Measurements from ENCODE around the gene CDCP2. TPM values are rescaled to one million over a fixed set of nuclear protein-coding genes. Genes with fewer than 3 reads are reported as not detected.
A peak's percentile ranks its signal among the peaks of the same experiment; 100 is the strongest.
"Not testable (repeated sequence)": the region's sequence is repeated elsewhere in the genome, so short reads cannot be mapped to it uniquely, and the experiment has no call there.

CDCP2 gene
- total RNA-seq, 1 experiment from 2014 or later: not detected

GRCh38 chr1:54111624-54112023 is 41.2 kb downstream of the CDCP2 start:
- DNase-seq (ENCODE audit: low read depth in 1 of 2, low spot score in 2 of 2): no peak
- H3K4me3 ChIP-seq: no peak overlapping the region
- no peaks in the 10 kb centered on the region for H3K9me3 ChIP-seq (replicated peaks)
- no peaks in the 10 kb centered on the region for H3K27me3 ChIP-seq (replicated peaks)
- H3K36me3 ChIP-seq: no peaks in the 10 kb centered on the region
- no peak overlapping the region for H3K27ac ChIP-seq
- 0 out of 2 replicates have a peak, but pooled peaks cover 5% of the 10 kb centered on the region for H3K4me1 ChIP-seq (replicated peaks)

- Histone ChIP-seq H3K4me3 (no peak overlapping the region), H3K4me1 (replicated peaks) (0 out of 2 replicates have a peak, but pooled peaks cover 5% of the 10 kb centered on the region), H3K36me3 (no peaks in the 10 kb centered on the region)
These were observed 41.8 kb downstream of the CDCP2 start for GRCh38 chr1:54110996-54111395.

GRCh38 chr1:54109129-54110090 is 43.4 kb downstream of the CDCP2 start:
- no peaks in the 10 kb centered on the region for H3K36me3 ChIP-seq
- H3K27me3 ChIP-seq (replicated peaks): no peaks in the 10 kb centered on the region
- no peak overlapping the region for H3K27ac ChIP-seq
- DNase-seq (ENCODE audit: low read depth in 1 of 2, low spot score in 2 of 2): no peak
- H3K9me3 ChIP-seq (replicated peaks): no peaks in the 10 kb centered on the region
- 0 out of 2 replicates have a peak, but pooled peaks cover 8% of the 10 kb centered on the region for H3K4me1 ChIP-seq (replicated peaks)
- no peak overlapping the region for H3K4me3 ChIP-seq

More at GRCh38 chr1:54110996-54111395, 41.8 kb downstream of the CDCP2 start:
- DNase-seq (ENCODE audit: low read depth in 1 of 2, low spot score in 2 of 2): no peak
- Histone ChIP-seq H3K9me3 (replicated peaks) (no peaks in the 10 kb centered on the region), H3K27ac (no peak overlapping the region), H3K27me3 (replicated peaks) (no peaks in the 10 kb centered on the region)

- Histone ChIP-seq H3K4me3 (no peak overlapping the region), H3K27ac (no peak overlapping the region)
These were observed 44.6 kb downstream of the CDCP2 start for GRCh38 chr1:54108156-54108555.

GRCh38 chr1:54107131-54107530 is 45.7 kb downstream of the CDCP2 start:
- Histone ChIP-seq H3K4me3 (no peak overlapping the region), H3K9me3 (replicated peaks) (no peaks in the 10 kb centered on the region), H3K36me3 (no peaks in the 10 kb centered on the region), H3K27me3 (replicated peaks) (no peaks in the 10 kb centered on the region), H3K27ac (no peak overlapping the region), H3K4me1 (replicated peaks) (0 out of 2 replicates have a peak, but pooled peaks cover 8% of the 10 kb centered on the region)
- peak in 1 of 2 experiments; percentile 41 for DNase-seq (ENCODE audit: low read depth in 1 of 2, low spot score in 2 of 2)

More at GRCh38 chr1:54108156-54108555, 44.6 kb downstream of the CDCP2 start:
- H3K36me3 ChIP-seq: no peaks in the 10 kb centered on the region
- DNase-seq (ENCODE audit: low read depth in 1 of 2, low spot score in 2 of 2): no peak
- no peaks in the 10 kb centered on the region for H3K27me3 ChIP-seq (replicated peaks)
- no peaks in the 10 kb centered on the region for H3K9me3 ChIP-seq (replicated peaks)
- H3K4me1 ChIP-seq (replicated peaks): 0 out of 2 replicates have a peak, but pooled peaks cover 8% of the 10 kb centered on the region

GRCh38 chr1:54105736-54106269 is 47.0 kb downstream of the CDCP2 start:
- peak in 1 of 2 experiments; percentile 7 for DNase-seq (ENCODE audit: low read depth in 1 of 2, low spot score in 2 of 2)
- no peaks in the 10 kb centered on the region for H3K9me3 ChIP-seq (replicated peaks)
- H3K36me3 ChIP-seq: no peaks in the 10 kb centered on the region
- H3K4me3 ChIP-seq: no peak overlapping the region
- no peaks in the 10 kb centered on the region for H3K27me3 ChIP-seq (replicated peaks)
- 0 out of 2 replicates have a peak, but pooled peaks cover 8% of the 10 kb centered on the region for H3K4me1 ChIP-seq (replicated peaks)
- H3K27ac ChIP-seq: no peak overlapping the region

GRCh38 chr1:54105080-54105479 is 47.7 kb downstream of the CDCP2 start:
- H3K36me3 ChIP-seq: no peaks in the 10 kb centered on the region
- no peak overlapping the region for H3K27ac ChIP-seq
- no peaks in the 10 kb centered on the region for H3K9me3 ChIP-seq (replicated peaks)
- DNase-seq (ENCODE audit: low read depth in 1 of 2, low spot score in 2 of 2): no peak
- H3K4me3 ChIP-seq: no peak overlapping the region
- 0 out of 2 replicates have a peak, but pooled peaks cover 8% of the 10 kb centered on the region for H3K4me1 ChIP-seq (replicated peaks)
- no peaks in the 10 kb centered on the region for H3K27me3 ChIP-seq (replicated peaks)

GRCh38 chr1:54104613-54105012 is 48.2 kb downstream of the CDCP2 start:
- H3K36me3 ChIP-seq; DNase-seq (ENCODE audit: low read depth in 1 of 2, low spot score in 2 of 2); H3K27ac ChIP-seq; H3K4me1 ChIP-seq (replicated peaks); H3K27me3 ChIP-seq (replicated peaks); H3K9me3 ChIP-seq (replicated peaks); H3K4me3 ChIP-seq: not testable (repeated sequence)

GRCh38 chr1:54103414-54103813 is 49.4 kb downstream of the CDCP2 start:
- H3K27me3 ChIP-seq (replicated peaks): no peaks in the 10 kb centered on the region
- no peak overlapping the region for H3K4me3 ChIP-seq
- H3K4me1 ChIP-seq (replicated peaks): 0 out of 2 replicates have a peak, but pooled peaks cover 8% of the 10 kb centered on the region
- H3K27ac ChIP-seq: no peak overlapping the region
- H3K9me3 ChIP-seq (replicated peaks): no peaks in the 10 kb centered on the region
- DNase-seq (ENCODE audit: low read depth in 1 of 2, low spot score in 2 of 2): no peak
- H3K36me3 ChIP-seq: no peaks in the 10 kb centered on the region

- Histone ChIP-seq H3K4me3 (no peak overlapping the region), H3K27ac (no peak overlapping the region), H3K4me1 (replicated peaks) (0 out of 2 replicates have a peak, but pooled peaks cover 1% of the 10 kb centered on the region), H3K36me3 (no peaks in the 10 kb centered on the region; the same call in 1 of the 2 replicates), H3K27me3 (replicated peaks) (no peaks in the 10 kb centered on the region), H3K9me3 (replicated peaks) (no peaks in the 10 kb centered on the region)
- DNase-seq (ENCODE audit: low read depth in 1 of 2, low spot score in 2 of 2): no peak
These were observed 52.3 kb downstream of the CDCP2 start for GRCh38 chr1:54100500-54100899.

GRCh38 chr1:54099061-54099610 is 53.7 kb downstream of the CDCP2 start:
- DNase-seq (ENCODE audit: low read depth in 1 of 2, low spot score in 2 of 2): no peak
- H3K4me1 ChIP-seq (replicated peaks): no peaks in the 10 kb centered on the region
- no peak overlapping the region for H3K4me3 ChIP-seq
- no peaks in the 10 kb centered on the region for H3K27me3 ChIP-seq (replicated peaks)
- H3K36me3 ChIP-seq: no peaks in the 10 kb centered on the region; the same call in 1 of the 2 replicates
- H3K9me3 ChIP-seq (replicated peaks): no peaks in the 10 kb centered on the region
- no peak overlapping the region for H3K27ac ChIP-seq

GRCh38 chr1:54096877-54097240 is 55.9 kb downstream of the CDCP2 start:
- H3K27me3 ChIP-seq (replicated peaks): no peaks in the 10 kb centered on the region
- no peak overlapping the region for H3K4me3 ChIP-seq
- H3K4me1 ChIP-seq (replicated peaks): no peaks in the 10 kb centered on the region
- no peak for DNase-seq (ENCODE audit: low read depth in 1 of 2, low spot score in 2 of 2)
- no peak overlapping the region for H3K27ac ChIP-seq
- H3K9me3 ChIP-seq (replicated peaks): no peaks in the 10 kb centered on the region
- no peaks in the 10 kb centered on the region; the same call in 1 of the 2 replicates for H3K36me3 ChIP-seq

GRCh38 chr1:54096227-54096876 is 56.4 kb downstream of the CDCP2 start:
- Histone ChIP-seq H3K27me3 (replicated peaks) (no peaks in the 10 kb centered on the region), H3K36me3 (no peaks in the 10 kb centered on the region; the same call in 1 of the 2 replicates), H3K4me1 (replicated peaks) (no peaks in the 10 kb centered on the region), H3K4me3 (no peak overlapping the region), H3K27ac (no peak overlapping the region), H3K9me3 (replicated peaks) (no peaks in the 10 kb centered on the region)
- DNase-seq (ENCODE audit: low read depth in 1 of 2, low spot score in 2 of 2): no peak

All from SJSA1 (cell line).